SH-SY5Y (cell line): ENCODE data around the gene C5orf63.

Source experiments
- GATA2 ChIP-seq: IDR thresholded peaks from 2 replicates; pipeline ENCODE4 v1.6.1; 2011; ENCODE audit warnings: mild to moderate bottlenecking, low read depth, low read length
- GATA3 ChIP-seq: IDR thresholded peaks from 2 replicates; pipeline ENCODE4 v1.6.1; 2011; ENCODE audit warnings: low read depth, mild to moderate bottlenecking, low read length, moderate library complexity

DNA sequence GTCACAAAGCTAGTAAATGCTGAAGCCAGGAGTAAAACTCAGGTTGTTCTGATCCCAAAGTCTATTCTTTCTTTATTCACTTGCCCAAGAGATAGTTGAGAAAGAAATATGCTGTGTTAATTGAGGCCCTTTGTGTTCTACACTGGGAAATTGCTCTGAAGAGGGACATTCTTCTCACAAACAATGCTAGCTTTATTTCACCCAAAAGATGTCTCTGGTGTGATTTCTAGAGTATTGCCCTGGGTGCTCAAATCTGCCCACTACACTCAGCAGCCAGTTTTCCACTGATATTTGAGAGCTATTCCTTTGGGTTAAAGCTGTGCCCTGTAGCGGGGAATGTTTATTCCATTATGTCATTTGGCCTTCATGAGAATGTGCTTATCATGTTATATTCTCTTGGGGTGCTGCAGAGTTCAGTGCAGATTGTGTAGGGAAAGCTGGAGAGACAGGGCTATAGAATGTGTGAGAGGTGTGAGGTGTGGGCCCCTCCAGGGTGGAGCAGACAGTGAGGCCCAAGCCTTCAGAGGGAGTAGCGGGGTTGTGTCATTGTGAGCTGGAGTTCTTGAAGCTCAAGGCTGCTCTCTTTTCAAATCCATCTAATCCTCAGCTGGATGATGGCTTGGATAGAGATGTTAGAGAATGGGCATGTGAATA, 21.0 kb upstream of the C5orf63 start:
- TF ChIP-seq GATA2, result no peak
- no peak for TF ChIP-seq GATA3
